Smooth muscle cell (in vitro differentiated cells): Measurements from ENCODE around the gene ADAMTS16. TPM values are rescaled to one million over a fixed set of nuclear protein-coding genes. Genes with fewer than 3 reads are reported as not detected.

Experiments
- DNase-seq: peaks from one replicate; lab custom pipeline; 2025; ENCODE audit not compliant: unreplicated experiment; lab: John Stamatoyannopoulos, UW
- H2AFZ ChIP-seq: fragments of 200-600 bp; sonication (generic); 2 replicates; pipeline ENCODE4 v1.6.0; 2016; ENCODE audit warnings: antibody characterized with exemption, low read depth, mild to moderate bottlenecking
- H3F3A ChIP-seq: fragments of 200-600 bp; sonication (generic); 2 replicates; pipeline ENCODE4 v1.6.0; 2017; ENCODE audit warnings: antibody characterized with exemption, low read depth
- H3K27ac ChIP-seq: fragments of 200-600 bp; sonication (generic); 2 replicates; pipeline ENCODE4 v1.5.1; 2016; ENCODE audit warnings: low read depth, mild to moderate bottlenecking
- H3K27me3 ChIP-seq: fragments of 200-600 bp; sonication (generic); 2 replicates; pipeline ENCODE4 v1.6.1; 2016; ENCODE audit warnings: low read depth, mild to moderate bottlenecking
- H3K36me3 ChIP-seq: fragments of 200-600 bp; sonication (generic); 2 replicates; pipeline ENCODE4 v1.5.1; 2016; ENCODE audit warnings: low read depth
- H3K4me1 ChIP-seq: fragments of 200-600 bp; sonication (generic); 2 replicates; pipeline ENCODE4 v1.5.1; 2016; ENCODE audit warnings: low read depth
- H3K4me2 ChIP-seq: fragments of 200-600 bp; sonication (generic); 2 replicates; pipeline ENCODE4 v1.6.0; 2016; ENCODE audit warnings: mild to moderate bottlenecking
- H3K4me3 ChIP-seq: fragments of 200-600 bp; sonication (generic); 2 replicates; pipeline ENCODE4 v1.5.1; 2016; ENCODE audit warnings: mild to moderate bottlenecking
- H3K79me2 ChIP-seq: fragments of 200-600 bp; sonication (generic); 2 replicates; pipeline ENCODE4 v1.6.0; 2016; ENCODE audit warnings: low read depth, mild to moderate bottlenecking
- H3K9ac ChIP-seq: fragments of 200-600 bp; sonication (generic); 2 replicates; pipeline ENCODE4 v1.6.0; 2016; ENCODE audit warnings: low read depth
- H3K9me3 ChIP-seq: fragments of 200-600 bp; sonication (generic); replicated peaks from 2 replicates; pipeline ENCODE4 v1.5.1; 2016; ENCODE audit warnings: low read depth
- H4K20me1 ChIP-seq: fragments of 200-600 bp; sonication (generic); 2 replicates; pipeline ENCODE4 v1.6.0; 2016; ENCODE audit warnings: low read depth
- CTCF ChIP-seq: fragments of 200-600 bp; sonication (generic); IDR thresholded peaks from 2 replicates; pipeline ENCODE4 v1.5.1; 2017; ENCODE audit warnings: borderline replicate concordance, mild to moderate bottlenecking, antibody characterized with exemption; ENCODE audit not compliant: insufficient read depth, poor library complexity, severe bottlenecking
- WGBS: methylation state at CpG from one replicate; pipeline ENCODE4 v1.1.7; 2016; ENCODE audit warnings: low lambda C conversion rate; 5-methylcytosine and 5-hydroxymethylcytosine counted together
- polyA plus RNA-seq: library from polyadenylated mRNA; unstranded; fragments of >200 nt; fragmentation: Nextera tagmentation; extraction: Ambion mirVana; gene quantifications from 2 replicates; pipeline ENCODE4 v1.2.1, GENCODE V29; 2016
- total RNA-seq: library from RNA; depleted of rRNA; stranded (reverse); fragments of >200 nt; gene quantifications from 2 replicates; pipeline ENCODE4 v1.2.3, GENCODE V29; 2014

The ADAMTS16 gene
- total and polyA plus RNA-seq, 2 experiments from 2014 or later, result 4.7 to 6.2 TPM

- H3K4me3 ChIP-seq, result no peak overlapping the region
- no peaks in the 10 kb centered on the region for H3K27me3 ChIP-seq
- H3K4me1 ChIP-seq, result no peaks in the 10 kb centered on the region
- TF ChIP-seq CTCF, result no peak
- H3K36me3 ChIP-seq, result no peaks in the 10 kb centered on the region
- H4K20me1 ChIP-seq, result no peaks in the 10 kb centered on the region
- H3K4me2 ChIP-seq, result no peak overlapping the region
- no peaks in the 10 kb centered on the region for H3F3A ChIP-seq
- no peaks in the 10 kb centered on the region for H3K9me3 ChIP-seq
- no peak for DNase-seq
- WGBS, result 71% methylated on average over 2 of the region's 2 CpGs
- H3K27ac ChIP-seq, result no peak overlapping the region
- H2AFZ ChIP-seq, result peak overlapping the region; percentile 45
- H3K9ac ChIP-seq, result no peak overlapping the region
- H3K79me2 ChIP-seq, result no peaks in the 10 kb centered on the region
Observed at GRCh38 chr5:5154733-5155132, 14.6 kb downstream of the ADAMTS16 start.

- no peaks in the 10 kb centered on the region for H4K20me1 ChIP-seq
- H3F3A ChIP-seq, result no peaks in the 10 kb centered on the region
- no peak overlapping the region for H2AFZ ChIP-seq
- TF ChIP-seq CTCF, result no peak
- H3K27me3 ChIP-seq, result no peaks in the 10 kb centered on the region
- DNase-seq, result no peak
- H3K4me3 ChIP-seq, result no peak overlapping the region
- H3K4me1 ChIP-seq, result no peaks in the 10 kb centered on the region
- H3K9ac ChIP-seq, result no peak overlapping the region
- no peaks in the 10 kb centered on the region for H3K79me2 ChIP-seq
- H3K27ac ChIP-seq, result no peak overlapping the region
- 96% methylated on average over 1 of the region's 1 CpG for WGBS
- no peaks in the 10 kb centered on the region for H3K9me3 ChIP-seq
- no peak overlapping the region for H3K4me2 ChIP-seq
- H3K36me3 ChIP-seq, result no peaks in the 10 kb centered on the region
Observed at GRCh38 chr5:5155617-5156016, 15.5 kb downstream of the ADAMTS16 start.

GRCh38 chr5:5156471-5157082 lies 16.4 kb downstream of the ADAMTS16 start:
- DNase-seq, result no peak
- H3K9ac ChIP-seq, result no peak overlapping the region
- H4K20me1 ChIP-seq, result no peaks in the 10 kb centered on the region
- no peak overlapping the region for H2AFZ ChIP-seq
- H3K9me3 ChIP-seq, result no peaks in the 10 kb centered on the region
- H3K36me3 ChIP-seq, result no peaks in the 10 kb centered on the region
- no peak for TF ChIP-seq CTCF
- 59% methylated on average over 3 of the region's 3 CpGs for WGBS
- no peak overlapping the region for H3K27ac ChIP-seq
- H3K4me1 ChIP-seq, result no peaks in the 10 kb centered on the region
- H3K27me3 ChIP-seq, result no peaks in the 10 kb centered on the region
- no peaks in the 10 kb centered on the region for H3K79me2 ChIP-seq
- no peak overlapping the region for H3K4me3 ChIP-seq
- no peak overlapping the region for H3K4me2 ChIP-seq
- no peaks in the 10 kb centered on the region for H3F3A ChIP-seq

GRCh38 chr5:5158472-5158895 lies 18.4 kb downstream of the ADAMTS16 start:
- H3K27me3 ChIP-seq, result no peaks in the 10 kb centered on the region
- H3K79me2 ChIP-seq, result no peaks in the 10 kb centered on the region
- 97% methylated on average over 1 of the region's 1 CpG for WGBS
- no peak for TF ChIP-seq CTCF
- no peak overlapping the region for H3K4me2 ChIP-seq
- no peak for DNase-seq
- H3K9me3 ChIP-seq, result no peaks in the 10 kb centered on the region
- H2AFZ ChIP-seq, result no peak overlapping the region
- H3K4me1 ChIP-seq, result no peaks in the 10 kb centered on the region
- H3K36me3 ChIP-seq, result no peaks in the 10 kb centered on the region
- H3K27ac ChIP-seq, result no peak overlapping the region
- no peak overlapping the region for H3K9ac ChIP-seq
- no peaks in the 10 kb centered on the region for H3F3A ChIP-seq
- H4K20me1 ChIP-seq, result no peaks in the 10 kb centered on the region
- H3K4me3 ChIP-seq, result no peak overlapping the region
